Measurements from ENCODE around the gene SPSB3.

DNA sequence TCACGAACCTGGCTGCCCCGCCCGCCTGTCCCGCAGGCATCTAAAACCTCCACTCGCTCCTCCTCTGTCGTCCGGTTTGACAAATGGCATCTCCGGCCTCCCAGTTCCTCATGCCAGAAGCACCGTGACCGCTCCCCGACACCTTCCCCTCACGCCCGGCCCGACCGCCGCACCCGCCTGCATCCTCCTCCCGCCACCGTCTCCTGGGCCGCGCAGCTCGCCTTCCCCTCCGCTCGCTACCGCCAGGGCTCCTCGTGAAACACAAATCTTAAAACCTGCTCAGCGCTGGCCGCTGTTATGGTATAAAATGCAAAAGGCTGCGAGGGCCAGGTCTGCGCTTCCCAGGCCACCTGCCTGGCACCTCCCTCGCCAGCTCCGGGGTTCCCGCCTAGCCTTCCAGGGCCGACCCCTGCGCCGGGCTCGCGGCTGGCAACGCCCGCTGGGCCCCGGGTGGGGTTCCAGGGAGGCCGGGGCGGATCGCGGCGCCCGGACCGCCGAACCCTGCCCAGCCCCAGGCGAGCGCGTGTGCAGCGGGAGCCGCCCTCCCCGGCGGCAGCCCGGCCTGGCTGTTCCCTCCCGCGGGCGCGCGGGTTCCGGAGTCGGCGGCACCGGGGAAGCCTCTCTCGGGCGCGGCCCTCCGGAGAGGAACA lies 488 bp downstream of the SPSB3 start:
- TF ChIP-seq SP1 (IDR thresholded peaks at IDR 0.05) (no peak), JUND (IDR thresholded peaks at IDR 0.05) (no peak)

Measured in liver (tissue), 2 donors.